Activated T-helper 2 cell treated with anti-CD3 and anti-CD28 coated beads, Interferon-gamma antibody, Interleukin-2, Interleukin-4, amounts not matched to agents 10 μg/mL and 5 μg/mL and 100 μg/mL, durations not matched to agents 14 hours and 24 hours and 36 hours (primary cell): ENCODE measurements around the gene INTS11. TPM values are rescaled to one million over a fixed set of nuclear protein-coding genes. Genes with fewer than 3 reads are reported as not detected.

Experiments used
- DNase-seq: peaks from one replicate; pipeline ENCODE4 v3.0.0; 2021; ENCODE audit warnings: low spot score
- H3K27ac Mint-ChIP-seq: one replicate; pipeline ENCODE4 v1.8.0; 2021; ENCODE audit warnings: mixed read lengths
- H3K27me3 Mint-ChIP-seq: one replicate; pipeline ENCODE4 v1.8.0; 2021; ENCODE audit warnings: low read depth, mixed read lengths
- H3K36me3 Mint-ChIP-seq: one replicate; pipeline ENCODE4 v1.8.0; 2021; ENCODE audit warnings: low read depth, mixed read lengths
- H3K4me1 Mint-ChIP-seq: one replicate; pipeline ENCODE4 v1.8.0; 2021; ENCODE audit warnings: low read depth, mixed read lengths
- H3K4me3 Mint-ChIP-seq: one replicate; pipeline ENCODE4 v1.8.0; 2021; ENCODE audit warnings: low read depth, mild to moderate bottlenecking, moderate library complexity, mixed read lengths
- H3K9me3 Mint-ChIP-seq: one replicate; pipeline ENCODE4 v1.8.0; 2021; ENCODE audit warnings: mixed read lengths
- intact Hi-C: fragments of 100-400 bp; cut with micrococcal nuclease; formaldehyde crosslinking; loops from one replicate; pipeline ENCODE4 v1.15.1; 2023
- total RNA-seq: library from RNA; stranded (reverse); gene quantifications from 2 replicates; pipeline ENCODE4 v1.2.3, GENCODE V29; 2022

The INTS11 gene
- total RNA-seq, 1 donor from 2014 or later = 127 TPM

- Mint-ChIP-seq H3K4me1 (peaks cover 5% of the 10 kb centered on the region), H3K9me3 (no peaks in the 10 kb centered on the region), H3K27me3 (no peaks in the 10 kb centered on the region), H3K36me3 (peaks cover 7% of the 10 kb centered on the region), H3K27ac (no peak overlapping the region), H3K4me3 (no peak overlapping the region)
- intact Hi-C loops = no loop called here
- no peak for DNase-seq
Observed at GRCh38 chr1:1345860-1346500, 21.5 kb upstream of the INTS11 start.

GRCh38 chr1:1345384-1345783 is 20.9 kb upstream of the INTS11 start:
- no peaks in the 10 kb centered on the region for H3K27me3 Mint-ChIP-seq
- intact Hi-C loops = no loop called here
- DNase-seq = no peak
- H3K4me1 Mint-ChIP-seq = peaks cover 5% of the 10 kb centered on the region
- no peaks in the 10 kb centered on the region for H3K9me3 Mint-ChIP-seq
- no peak overlapping the region for H3K4me3 Mint-ChIP-seq
- H3K36me3 Mint-ChIP-seq = peaks cover 13% of the 10 kb centered on the region
- H3K27ac Mint-ChIP-seq = no peak overlapping the region

DNA sequence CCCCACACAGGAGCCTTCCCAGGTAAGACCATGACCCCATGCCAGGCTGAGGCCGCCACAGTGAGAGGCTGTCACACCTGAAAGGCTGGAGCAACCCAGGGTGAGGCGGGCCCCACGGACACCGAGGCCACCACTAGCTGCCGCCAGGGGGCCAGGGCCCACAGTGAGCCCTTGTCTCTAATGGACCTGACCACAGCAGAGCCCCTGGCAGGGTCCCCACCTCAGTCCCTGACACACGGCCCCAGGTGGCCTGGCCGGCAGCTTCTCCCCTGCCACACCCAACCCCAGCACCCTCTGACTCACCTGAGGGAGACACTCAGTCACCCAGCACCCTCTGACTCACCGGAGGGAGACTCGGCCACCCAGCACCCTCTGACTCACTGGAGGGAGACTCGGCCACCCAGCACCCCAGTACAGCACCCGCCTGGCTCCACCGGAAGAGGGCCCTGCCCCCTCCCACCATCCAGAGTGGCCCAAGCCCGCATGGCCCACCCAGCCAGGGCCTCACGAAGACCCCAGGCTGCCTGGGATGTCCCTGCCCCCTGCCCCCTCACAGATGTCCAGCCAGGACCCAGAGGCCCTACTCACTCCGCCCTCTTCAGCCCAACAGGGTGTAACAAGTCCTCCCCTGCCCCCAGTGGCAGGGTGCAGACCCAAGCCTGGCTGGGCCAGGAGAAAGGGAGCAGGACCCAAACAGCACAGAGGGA is 20.3 kb upstream of the INTS11 start:
- no peak overlapping the region for H3K27ac Mint-ChIP-seq
- no peak for DNase-seq
- no peaks in the 10 kb centered on the region for H3K9me3 Mint-ChIP-seq

DNA sequence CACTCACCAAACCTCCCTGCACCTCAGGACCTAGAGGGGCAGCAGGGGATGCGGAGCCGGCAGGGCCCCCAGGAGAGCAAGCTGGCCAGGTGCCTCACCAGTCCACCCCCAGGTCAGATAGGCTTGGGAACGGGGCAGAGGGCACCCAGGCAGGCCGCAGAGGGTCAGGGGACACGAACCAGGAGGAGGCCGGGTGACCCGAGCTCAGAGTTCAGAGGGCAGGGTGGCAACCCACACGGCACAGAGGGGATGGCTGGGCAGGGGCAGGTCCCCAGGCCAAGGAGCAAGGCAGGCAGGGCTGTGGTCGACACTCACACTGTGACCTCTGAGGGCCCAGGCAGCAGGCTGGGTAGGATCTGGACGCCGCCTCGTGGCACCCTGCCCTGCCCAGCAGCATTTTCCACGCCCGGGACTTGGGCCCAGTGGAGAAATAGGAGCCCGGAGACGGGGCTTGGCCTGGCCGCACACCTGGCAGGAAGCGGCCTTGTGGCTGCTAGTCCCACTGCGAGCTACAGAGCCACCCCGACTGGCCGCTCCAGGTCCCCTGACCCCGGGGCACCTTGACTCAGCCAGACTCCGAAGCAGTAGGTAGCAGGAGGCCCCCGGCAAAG is 19.5 kb upstream of the INTS11 start:
- DNase-seq = no peak
- Mint-ChIP-seq H3K27me3 (no peaks in the 10 kb centered on the region), H3K9me3 (no peaks in the 10 kb centered on the region), H3K36me3 (peaks cover 17% of the 10 kb centered on the region), H3K4me1 (peaks cover 5% of the 10 kb centered on the region), H3K4me3 (no peak overlapping the region), H3K27ac (no peak overlapping the region)
- intact Hi-C loops = no loop called here

More for the DNA sequence above, 20.3 kb upstream of the INTS11 start:
- intact Hi-C loops = no loop called here
- Mint-ChIP-seq H3K27me3 (no peaks in the 10 kb centered on the region), H3K4me1 (peaks cover 5% of the 10 kb centered on the region), H3K4me3 (no peak overlapping the region), H3K36me3 (peaks cover 14% of the 10 kb centered on the region)

DNA sequence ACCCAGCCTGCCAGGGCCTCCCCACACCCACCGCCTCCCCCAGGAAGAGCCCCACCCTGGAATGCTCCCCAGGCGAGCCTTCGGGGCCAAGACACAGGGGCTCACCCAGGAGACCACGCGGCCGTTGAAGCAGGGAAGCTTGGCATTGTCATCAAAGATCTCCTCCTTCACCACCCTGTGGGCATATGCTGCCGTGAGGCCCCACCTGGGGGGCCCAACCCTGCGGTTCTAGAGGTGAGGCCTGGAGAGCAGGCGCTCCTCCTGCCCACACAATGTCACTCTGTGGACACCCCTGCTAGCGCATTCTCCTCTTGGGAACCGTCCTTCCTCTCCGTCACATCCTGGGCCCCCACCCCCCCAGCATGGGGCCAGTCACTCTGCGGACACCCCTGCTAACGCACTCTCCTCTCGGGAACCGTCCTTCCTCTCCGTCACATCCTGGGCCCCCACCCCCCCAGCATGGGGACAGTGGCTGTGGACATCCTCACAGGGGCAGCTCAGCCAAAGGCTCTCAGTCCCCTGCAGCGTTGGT is 18.2 kb upstream of the INTS11 start:
- peaks cover 25% of the 10 kb centered on the region for H3K36me3 Mint-ChIP-seq
- no peak for DNase-seq
- intact Hi-C loops = no loop called here
- no peak overlapping the region for H3K27ac Mint-ChIP-seq
- H3K4me1 Mint-ChIP-seq = peaks cover 3% of the 10 kb centered on the region
- no peaks in the 10 kb centered on the region for H3K27me3 Mint-ChIP-seq
- H3K9me3 Mint-ChIP-seq = no peaks in the 10 kb centered on the region
- H3K4me3 Mint-ChIP-seq = no peak overlapping the region

DNA sequence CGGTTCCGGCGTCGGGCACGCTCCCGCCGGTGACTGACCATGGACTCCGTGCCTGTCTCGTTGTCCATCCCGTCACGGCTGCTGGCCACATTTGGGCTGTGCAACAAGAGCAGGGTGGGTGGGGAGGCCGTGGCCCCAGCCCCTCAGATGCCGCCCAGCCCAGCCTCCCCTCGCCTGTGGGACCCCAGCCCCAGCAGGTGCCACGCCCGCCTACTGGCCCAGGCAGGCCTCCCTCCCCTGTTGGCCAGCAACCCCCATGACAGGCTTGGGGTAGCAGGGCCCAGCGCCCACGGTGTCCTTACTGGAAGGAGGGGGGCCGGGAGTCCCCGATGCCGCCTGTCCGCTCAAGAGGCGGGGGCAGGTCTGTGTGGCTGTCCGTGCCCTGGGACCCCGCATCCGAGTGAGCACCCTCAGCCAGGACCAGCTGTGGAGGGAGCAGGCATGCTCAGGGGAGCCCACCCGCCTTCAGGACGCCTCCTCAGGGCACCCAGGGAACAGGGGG is 17.7 kb upstream of the INTS11 start:
- Mint-ChIP-seq H3K36me3 (peaks cover 25% of the 10 kb centered on the region), H3K4me3 (no peak overlapping the region), H3K9me3 (no peaks in the 10 kb centered on the region), H3K4me1 (peaks cover 3% of the 10 kb centered on the region), H3K27me3 (no peaks in the 10 kb centered on the region), H3K27ac (no peak overlapping the region)
- DNase-seq = no peak
- intact Hi-C loops = no loop called here

DNA sequence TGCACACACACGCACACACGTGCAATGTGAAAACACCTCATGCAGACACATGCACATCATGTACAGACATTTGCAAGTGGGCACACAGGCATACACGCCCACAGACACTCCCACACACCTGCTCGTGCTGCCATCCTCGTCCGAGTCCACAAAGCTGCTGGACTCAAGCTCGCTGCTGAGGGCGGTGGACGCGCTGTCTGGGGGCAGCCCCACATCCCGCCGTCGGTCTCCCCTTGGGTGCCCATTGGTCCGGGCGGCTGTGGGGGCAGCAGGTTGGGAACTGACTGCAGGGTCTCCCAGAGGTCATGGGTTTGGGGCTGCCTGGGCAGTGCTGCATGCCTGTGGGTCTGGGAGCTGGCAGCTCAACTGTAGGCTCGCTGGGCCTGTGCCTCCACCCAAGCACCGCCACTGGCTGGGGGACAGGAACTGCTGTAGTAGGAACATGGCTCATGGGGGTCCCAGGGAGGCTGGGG is 17.1 kb upstream of the INTS11 start:
- H3K4me3 Mint-ChIP-seq = no peak overlapping the region
- H3K27me3 Mint-ChIP-seq = no peaks in the 10 kb centered on the region
- no peak for DNase-seq
- H3K27ac Mint-ChIP-seq = no peak overlapping the region
- no peaks in the 10 kb centered on the region for H3K4me1 Mint-ChIP-seq
- no peaks in the 10 kb centered on the region for H3K9me3 Mint-ChIP-seq
- peaks cover 25% of the 10 kb centered on the region for H3K36me3 Mint-ChIP-seq
- intact Hi-C loops = no loop called here

DNA sequence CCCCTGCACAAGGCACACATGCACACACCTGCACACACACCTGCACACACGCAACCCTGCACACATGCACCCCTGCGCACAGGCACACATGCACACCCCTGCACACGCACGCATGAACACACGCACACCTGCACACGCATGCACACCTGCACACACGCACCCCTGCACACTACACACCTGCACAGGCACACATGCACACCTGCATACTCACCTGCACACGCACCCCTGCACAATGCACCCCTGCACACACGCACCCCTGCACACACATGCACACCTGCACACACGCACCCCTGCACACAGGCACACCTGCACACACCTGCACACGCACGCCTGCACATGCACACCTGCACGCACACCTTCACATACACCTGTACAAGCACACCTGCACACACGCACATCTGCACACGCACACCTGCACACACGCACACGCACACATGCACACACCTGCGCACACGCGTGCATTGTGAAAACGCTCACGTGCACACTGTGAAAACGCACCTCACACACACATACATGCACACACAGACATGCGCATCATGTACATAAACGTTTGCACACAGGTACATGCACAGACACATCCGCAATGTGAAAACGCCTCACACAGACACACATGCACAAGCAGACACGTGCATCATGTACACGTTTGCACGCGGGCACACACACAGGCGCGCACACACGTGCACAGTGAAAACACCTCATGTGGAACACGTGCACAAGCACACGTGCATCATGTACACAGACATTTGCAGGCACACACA is 16.5 kb upstream of the INTS11 start:
- Mint-ChIP-seq H3K4me3 (no peak overlapping the region), H3K27me3 (no peaks in the 10 kb centered on the region), H3K4me1 (no peaks in the 10 kb centered on the region), H3K9me3 (no peaks in the 10 kb centered on the region), H3K36me3 (peaks cover 25% of the 10 kb centered on the region), H3K27ac (no peak overlapping the region)
- intact Hi-C loops = no loop called here
- no peak for DNase-seq

- intact Hi-C loops = no loop called here
- no peaks in the 10 kb centered on the region for H3K4me1 Mint-ChIP-seq
- no peak for DNase-seq
- no peak overlapping the region for H3K27ac Mint-ChIP-seq
- peaks cover 26% of the 10 kb centered on the region for H3K36me3 Mint-ChIP-seq
- no peaks in the 10 kb centered on the region for H3K9me3 Mint-ChIP-seq
- no peak overlapping the region for H3K4me3 Mint-ChIP-seq
- H3K27me3 Mint-ChIP-seq = no peaks in the 10 kb centered on the region
Observed at GRCh38 chr1:1340185-1340584, 15.7 kb upstream of the INTS11 start.

DNA sequence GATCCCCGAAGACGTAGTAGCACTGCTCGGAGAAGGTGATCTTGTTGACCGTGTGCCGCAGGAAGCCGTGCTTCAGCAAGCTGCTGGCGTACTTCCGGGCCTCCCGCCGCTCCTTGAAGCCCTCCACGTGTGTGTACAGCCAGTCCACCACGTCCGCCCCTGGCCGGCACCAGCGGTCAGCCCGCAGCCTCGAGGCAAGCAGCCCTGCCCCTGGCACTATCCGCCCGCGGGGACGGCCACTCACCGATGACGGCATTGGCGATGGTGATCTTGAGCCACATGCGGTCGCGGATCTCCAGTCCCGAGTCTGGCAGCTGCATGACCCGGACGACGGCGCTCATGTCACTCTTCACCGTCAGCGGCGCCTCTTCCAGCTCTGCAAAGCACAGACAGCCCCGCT is 13.8 kb upstream of the INTS11 start:
- Mint-ChIP-seq H3K27me3 (no peaks in the 10 kb centered on the region), H3K27ac (no peak overlapping the region), H3K4me3 (no peak overlapping the region), H3K36me3 (peaks cover 28% of the 10 kb centered on the region), H3K9me3 (no peaks in the 10 kb centered on the region), H3K4me1 (no peaks in the 10 kb centered on the region)
- intact Hi-C loops = no loop called here
- DNase-seq = no peak

GRCh38 chr1:1337793-1338147 is 13.3 kb upstream of the INTS11 start:
- intact Hi-C loops = no loop called here
- H3K36me3 Mint-ChIP-seq = peaks cover 26% of the 10 kb centered on the region

GRCh38 chr1:1336931-1337792 is 12.7 kb upstream of the INTS11 start:
- H3K27me3 Mint-ChIP-seq = no peaks in the 10 kb centered on the region
- peaks cover 25% of the 10 kb centered on the region for H3K36me3 Mint-ChIP-seq
- no peaks in the 10 kb centered on the region for H3K9me3 Mint-ChIP-seq
- H3K4me3 Mint-ChIP-seq = no peak overlapping the region
- DNase-seq = no peak
- intact Hi-C loops = no loop called here
- H3K27ac Mint-ChIP-seq = no peak overlapping the region
- H3K4me1 Mint-ChIP-seq = no peaks in the 10 kb centered on the region

More at GRCh38 chr1:1337793-1338147, 13.3 kb upstream of the INTS11 start:
- Mint-ChIP-seq H3K27ac (no peak overlapping the region), H3K9me3 (no peaks in the 10 kb centered on the region), H3K4me1 (no peaks in the 10 kb centered on the region), H3K4me3 (no peak overlapping the region), H3K27me3 (no peaks in the 10 kb centered on the region)
- no peak for DNase-seq
